ENCODE data around the gene ARMC12. TPM values are rescaled to one million over a fixed set of nuclear protein-coding genes. Genes with fewer than 3 reads are reported as not detected.
"Not testable (repeated sequence)": the region's sequence is repeated elsewhere in the genome, so short reads cannot be mapped to it uniquely, and the experiment has no call there.

ARMC12 gene
- total RNA-seq, 1 experiment from 2014 or later, result 1.0 TPM

- TF ChIP-seq GABPB1 (CRISPR knock-in tag; IDR thresholded peaks at IDR 0.05), result 0 out of 2 replicates have a peak, but pooled peaks have one; percentile 33
Observed at GRCh38 chr6:35688605-35689322, 48.1 kb upstream of the ARMC12 start, which contains the start of gene FKBP5 (continued).

DNA sequence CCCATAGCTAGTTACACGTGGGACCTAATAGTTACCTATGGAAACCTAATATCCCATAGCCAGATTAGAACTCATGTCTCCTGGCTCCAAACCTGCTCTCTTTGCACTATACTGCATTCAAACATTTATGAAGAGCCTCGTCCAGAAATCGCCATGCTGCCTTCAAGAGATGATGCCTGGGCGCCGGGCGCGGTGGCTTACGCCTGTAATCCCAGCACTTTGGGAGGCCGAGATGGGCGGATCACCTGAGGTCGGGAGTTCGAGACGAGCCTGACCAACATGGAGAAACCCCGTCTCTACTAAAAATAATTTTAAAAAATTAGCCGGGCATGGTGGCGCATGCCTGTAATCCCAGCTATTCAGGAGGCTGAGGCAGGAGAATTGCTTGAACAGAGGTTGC lies 46.8 kb upstream of the ARMC12 start:
- POLR2A ChIA-PET; DNase-seq (ENCODE audit: low spot score); H3K27ac Mint-ChIP-seq; H3K36me3 Mint-ChIP-seq; H3K4me3 Mint-ChIP-seq; H3K9me3 Mint-ChIP-seq; ATAC-seq: not testable (repeated sequence)
- Mint-ChIP-seq H3K4me1 (peaks cover 20% of the 10 kb centered on the region), H3K27me3 (ENCODE audit: low read depth) (peaks cover 14% of the 10 kb centered on the region)
- CTCF ChIA-PET, result interaction anchor here (1.2 to 3.0 kb wide), 2 partner anchors 47 to 67 kb away, joined by 3 to 10 read pairs; partner anchors contain the start of gene ARMC12

DNA sequence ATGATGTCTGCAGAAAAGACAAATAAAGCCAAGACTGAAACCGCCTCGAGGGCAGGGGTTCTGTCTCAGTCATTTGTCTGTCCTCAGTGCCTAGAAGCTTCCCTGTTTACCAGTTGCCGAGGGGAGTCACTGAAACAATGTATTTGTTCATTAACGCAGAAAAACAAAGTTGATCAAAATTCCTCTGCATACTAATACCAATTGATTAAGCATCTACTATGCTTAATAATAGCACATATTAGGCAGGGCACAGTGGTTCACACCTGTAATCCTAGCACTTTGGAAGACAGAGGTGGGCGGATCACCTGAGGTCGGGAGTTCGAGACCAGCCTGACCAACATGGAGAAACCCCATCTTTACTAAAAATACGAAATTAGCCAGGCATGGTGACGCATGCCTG lies 46.3 kb upstream of the ARMC12 start:
- DNase-seq (ENCODE audit: low spot score) (no peak), ATAC-seq (no peak)
- ChIA-PET CTCF (interaction anchor here (3.0 kb wide), 1 partner anchor 46 kb away, joined by 10 read pairs; the partner anchor contains the start of gene ARMC12), POLR2A (no interaction called here)
- Mint-ChIP-seq H3K4me3 (no peak overlapping the region), H3K4me1 (peaks cover 20% of the 10 kb centered on the region), H3K36me3 (no peaks in the 10 kb centered on the region), H3K27ac (no peak overlapping the region), H3K27me3 (ENCODE audit: low read depth) (peaks cover 14% of the 10 kb centered on the region), H3K9me3 (peaks cover 3% of the 10 kb centered on the region; the same call in 1 of the 2 replicates)
- TF ChIP-seq ZBTB43 (CRISPR knock-in tag; IDR thresholded peaks at IDR 0.05) (no peak), ZNF121 (CRISPR knock-in tag; IDR thresholded peaks at IDR 0.05) (no peak), SMAD3 (CRISPR knock-in tag; IDR thresholded peaks at IDR 0.05; ENCODE audit: borderline replicate concordance) (no peak), CREB1 (CRISPR knock-in tag; IDR thresholded peaks at IDR 0.05) (no peak), ZNF263 (CRISPR knock-in tag; IDR thresholded peaks at IDR 0.05; ENCODE audit: low read depth) (no peak), MYBL2 (CRISPR knock-in tag; IDR thresholded peaks at IDR 0.05) (no peak), PRDM15 (CRISPR knock-in tag; IDR thresholded peaks at IDR 0.05) (no peak), SMAD4 (CRISPR knock-in tag; IDR thresholded peaks at IDR 0.05) (no peak), GABPB1 (CRISPR knock-in tag; IDR thresholded peaks at IDR 0.05) (no peak), CTCF (IDR thresholded peaks at IDR 0.05) (no peak), ERG (CRISPR knock-in tag; IDR thresholded peaks at IDR 0.05) (no peak), TP53 (CRISPR knock-in tag; IDR thresholded peaks at IDR 0.05) (no peak), EMX1 (CRISPR knock-in tag; IDR thresholded peaks at IDR 0.05) (no peak)
- TF ChIP-seq, protein P1, sequence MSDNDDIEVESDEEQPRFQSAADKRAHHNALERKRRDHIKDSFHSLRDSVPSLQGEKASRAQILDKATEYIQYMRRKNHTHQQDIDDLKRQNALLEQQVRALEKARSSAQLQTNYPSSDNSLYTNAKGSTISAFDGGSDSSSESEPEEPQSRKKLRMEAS (CRISPR knock-in tag; IDR thresholded peaks at IDR 0.05), result no peak
- TF ChIP-seq, protein P2, sequence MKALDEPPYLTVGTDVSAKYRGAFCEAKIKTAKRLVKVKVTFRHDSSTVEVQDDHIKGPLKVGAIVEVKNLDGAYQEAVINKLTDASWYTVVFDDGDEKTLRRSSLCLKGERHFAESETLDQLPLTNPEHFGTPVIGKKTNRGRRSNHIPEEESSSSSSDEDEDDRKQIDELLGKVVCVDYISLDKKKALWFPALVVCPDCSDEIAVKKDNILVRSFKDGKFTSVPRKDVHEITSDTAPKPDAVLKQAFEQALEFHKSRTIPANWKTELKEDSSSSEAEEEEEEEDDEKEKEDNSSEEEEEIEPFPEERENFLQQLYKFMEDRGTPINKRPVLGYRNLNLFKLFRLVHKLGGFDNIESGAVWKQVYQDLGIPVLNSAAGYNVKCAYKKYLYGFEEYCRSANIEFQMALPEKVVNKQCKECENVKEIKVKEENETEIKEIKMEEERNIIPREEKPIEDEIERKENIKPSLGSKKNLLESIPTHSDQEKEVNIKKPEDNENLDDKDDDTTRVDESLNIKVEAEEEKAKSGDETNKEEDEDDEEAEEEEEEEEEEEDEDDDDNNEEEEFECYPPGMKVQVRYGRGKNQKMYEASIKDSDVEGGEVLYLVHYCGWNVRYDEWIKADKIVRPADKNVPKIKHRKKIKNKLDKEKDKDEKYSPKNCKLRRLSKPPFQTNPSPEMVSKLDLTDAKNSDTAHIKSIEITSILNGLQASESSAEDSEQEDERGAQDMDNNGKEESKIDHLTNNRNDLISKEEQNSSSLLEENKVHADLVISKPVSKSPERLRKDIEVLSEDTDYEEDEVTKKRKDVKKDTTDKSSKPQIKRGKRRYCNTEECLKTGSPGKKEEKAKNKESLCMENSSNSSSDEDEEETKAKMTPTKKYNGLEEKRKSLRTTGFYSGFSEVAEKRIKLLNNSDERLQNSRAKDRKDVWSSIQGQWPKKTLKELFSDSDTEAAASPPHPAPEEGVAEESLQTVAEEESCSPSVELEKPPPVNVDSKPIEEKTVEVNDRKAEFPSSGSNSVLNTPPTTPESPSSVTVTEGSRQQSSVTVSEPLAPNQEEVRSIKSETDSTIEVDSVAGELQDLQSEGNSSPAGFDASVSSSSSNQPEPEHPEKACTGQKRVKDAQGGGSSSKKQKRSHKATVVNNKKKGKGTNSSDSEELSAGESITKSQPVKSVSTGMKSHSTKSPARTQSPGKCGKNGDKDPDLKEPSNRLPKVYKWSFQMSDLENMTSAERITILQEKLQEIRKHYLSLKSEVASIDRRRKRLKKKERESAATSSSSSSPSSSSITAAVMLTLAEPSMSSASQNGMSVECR (CRISPR knock-in tag; IDR thresholded peaks at IDR 0.05; ENCODE audit: borderline replicate concordance), result no peak
- TF ChIP-seq, protein P3, sequence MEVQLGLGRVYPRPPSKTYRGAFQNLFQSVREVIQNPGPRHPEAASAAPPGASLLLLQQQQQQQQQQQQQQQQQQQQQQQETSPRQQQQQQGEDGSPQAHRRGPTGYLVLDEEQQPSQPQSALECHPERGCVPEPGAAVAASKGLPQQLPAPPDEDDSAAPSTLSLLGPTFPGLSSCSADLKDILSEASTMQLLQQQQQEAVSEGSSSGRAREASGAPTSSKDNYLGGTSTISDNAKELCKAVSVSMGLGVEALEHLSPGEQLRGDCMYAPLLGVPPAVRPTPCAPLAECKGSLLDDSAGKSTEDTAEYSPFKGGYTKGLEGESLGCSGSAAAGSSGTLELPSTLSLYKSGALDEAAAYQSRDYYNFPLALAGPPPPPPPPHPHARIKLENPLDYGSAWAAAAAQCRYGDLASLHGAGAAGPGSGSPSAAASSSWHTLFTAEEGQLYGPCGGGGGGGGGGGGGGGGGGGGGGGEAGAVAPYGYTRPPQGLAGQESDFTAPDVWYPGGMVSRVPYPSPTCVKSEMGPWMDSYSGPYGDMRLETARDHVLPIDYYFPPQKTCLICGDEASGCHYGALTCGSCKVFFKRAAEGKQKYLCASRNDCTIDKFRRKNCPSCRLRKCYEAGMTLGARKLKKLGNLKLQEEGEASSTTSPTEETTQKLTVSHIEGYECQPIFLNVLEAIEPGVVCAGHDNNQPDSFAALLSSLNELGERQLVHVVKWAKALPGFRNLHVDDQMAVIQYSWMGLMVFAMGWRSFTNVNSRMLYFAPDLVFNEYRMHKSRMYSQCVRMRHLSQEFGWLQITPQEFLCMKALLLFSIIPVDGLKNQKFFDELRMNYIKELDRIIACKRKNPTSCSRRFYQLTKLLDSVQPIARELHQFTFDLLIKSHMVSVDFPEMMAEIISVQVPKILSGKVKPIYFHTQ (CRISPR knock-in tag; IDR thresholded peaks at IDR 0.05), result no peak
